Stimulated activated CD8-positive, alpha-beta memory T cell treated with anti-CD3 and anti-CD28 coated beads, Interleukin-7, amount 100 ng/mL, for 48 hours (primary cell): Measurements from ENCODE around the gene BCL2L1.
A peak's percentile ranks its signal among the peaks of the same experiment; 100 is the strongest.
"Not testable (repeated sequence)": the region's sequence is repeated elsewhere in the genome, so short reads cannot be mapped to it uniquely, and the experiment has no call there.

ENCODE experiments used
- DNase-seq, 2 donors: peaks; one replicate each; pipeline ENCODE4 v3.0.0-alpha.2; 2020; ENCODE audit warnings: low read depth in 1 of 2; ENCODE audit errors: extremely low read depth in 1 of 2

The BCL2L1 gene

DNA sequence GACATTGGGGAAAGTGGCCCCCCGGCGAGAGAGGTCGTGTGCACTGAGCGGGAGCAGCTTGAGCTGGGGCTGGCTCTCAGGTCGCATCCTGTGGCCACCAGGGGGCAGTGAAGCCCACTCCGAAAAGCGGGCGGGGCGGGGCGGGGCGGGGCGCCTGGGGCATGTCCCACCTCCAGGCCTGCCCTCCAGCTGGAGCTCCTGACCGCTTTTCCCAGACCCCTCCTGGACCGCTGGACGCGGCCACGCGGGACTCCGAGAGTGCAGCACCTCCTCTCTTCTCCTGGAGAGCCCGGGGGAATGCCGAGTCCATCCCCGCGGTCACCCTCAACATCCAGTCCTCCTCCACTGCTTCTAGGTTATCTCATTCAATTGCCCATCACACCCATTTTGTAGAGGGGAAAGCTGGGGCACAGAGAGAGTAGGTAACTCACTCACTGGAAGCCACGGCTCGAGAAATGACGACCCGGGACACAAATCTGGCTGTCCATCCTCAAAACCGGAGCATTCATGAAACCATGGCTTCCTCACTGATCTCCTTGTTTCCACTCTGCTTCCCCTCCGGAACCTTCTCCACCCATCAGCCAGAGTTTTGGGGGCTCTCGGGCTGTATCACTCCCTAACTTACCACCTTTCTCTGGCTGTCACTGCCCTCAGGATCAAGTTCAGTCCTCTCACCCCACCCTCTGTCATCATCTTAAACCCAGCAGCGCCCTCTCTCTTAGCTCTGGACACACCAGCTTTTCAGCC, 60.9 kb downstream of the BCL2L1 start:
- peak in 1 of 2 donors; percentile 57 for DNase-seq

DNA sequence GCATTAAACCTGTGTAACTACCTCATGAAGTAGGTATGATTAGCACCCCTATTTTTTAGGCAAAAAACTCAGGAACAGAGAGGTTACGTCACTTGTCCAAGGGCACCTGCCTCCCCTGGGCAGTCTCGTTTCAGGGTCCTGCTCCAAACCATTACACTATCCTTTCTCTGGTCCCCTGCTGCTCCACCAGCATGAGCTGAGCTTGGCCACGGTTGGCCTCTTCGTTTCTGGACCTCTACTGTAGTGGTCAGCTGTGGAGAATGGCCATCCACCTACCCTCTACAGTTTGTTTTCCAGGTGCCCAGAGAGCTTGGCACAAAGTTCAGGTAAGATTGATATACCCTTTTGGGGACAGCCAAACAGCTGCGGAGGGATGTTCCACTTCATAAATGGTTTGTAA, 68.1 kb downstream of the BCL2L1 start:
- DNase-seq, result no peak

DNA sequence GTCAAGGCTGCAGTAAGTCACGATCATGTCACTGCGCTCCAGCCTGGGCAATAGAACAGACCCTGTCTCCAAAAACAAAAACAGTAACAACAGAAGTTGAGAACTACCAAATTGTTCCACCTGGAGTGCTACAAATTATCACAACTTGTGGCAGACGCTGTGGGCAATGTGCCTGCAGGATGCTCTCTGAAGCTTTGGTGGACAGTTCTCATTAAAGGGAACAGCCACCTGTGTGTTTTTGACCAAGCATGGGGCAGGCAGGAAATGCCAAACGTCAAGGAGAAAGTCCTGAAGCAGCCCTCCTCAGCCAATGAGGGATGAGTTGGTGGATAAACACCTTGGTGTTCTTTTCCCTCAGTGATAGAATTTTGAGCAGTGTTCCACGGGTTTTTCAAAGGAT, 69.1 kb downstream of the BCL2L1 start:
- DNase-seq, result no peak

DNA sequence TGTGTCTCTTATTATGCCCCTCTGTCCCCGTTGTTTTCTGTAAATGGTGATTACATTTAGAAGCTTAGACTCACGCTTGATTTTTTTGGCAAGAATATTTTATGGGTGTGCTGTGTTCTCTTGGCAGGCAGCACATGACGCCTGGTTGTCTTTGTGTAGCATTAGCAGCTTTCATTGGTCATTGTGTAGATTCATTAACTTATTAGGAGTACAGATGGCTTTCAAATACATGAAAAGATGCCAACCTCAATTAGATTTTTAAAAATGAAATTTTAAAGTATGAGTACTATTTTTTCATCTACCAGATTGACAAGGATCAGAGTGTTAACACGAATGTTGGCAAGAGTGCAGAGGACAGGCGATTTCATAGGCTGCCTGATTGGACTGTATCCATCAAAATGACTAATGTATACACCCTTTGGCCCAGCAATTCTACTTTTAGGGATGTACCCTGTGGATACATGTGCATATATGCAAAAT, 69.7 kb downstream of the BCL2L1 start:
- DNase-seq, result no peak

DNA sequence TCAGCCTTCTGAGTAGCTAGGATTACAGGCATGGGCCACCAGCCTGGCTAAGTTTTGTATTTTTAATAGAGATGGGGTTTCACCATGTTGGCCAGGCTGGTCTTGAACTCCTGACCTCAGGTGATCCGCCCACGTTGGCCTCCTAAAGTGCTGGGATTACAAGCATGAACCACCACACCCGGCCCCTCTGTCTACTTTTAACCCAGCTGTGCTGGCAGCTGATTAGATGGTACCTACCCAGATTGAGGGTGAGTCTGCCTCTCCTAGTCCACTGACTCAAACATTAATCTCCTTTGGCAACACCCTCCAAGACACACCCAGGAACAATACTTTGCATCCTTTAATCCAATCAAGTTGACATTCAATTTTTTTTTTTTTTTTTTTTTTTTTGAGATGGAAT, 74.6 kb downstream of the BCL2L1 start:
- not testable (repeated sequence) for DNase-seq

DNA sequence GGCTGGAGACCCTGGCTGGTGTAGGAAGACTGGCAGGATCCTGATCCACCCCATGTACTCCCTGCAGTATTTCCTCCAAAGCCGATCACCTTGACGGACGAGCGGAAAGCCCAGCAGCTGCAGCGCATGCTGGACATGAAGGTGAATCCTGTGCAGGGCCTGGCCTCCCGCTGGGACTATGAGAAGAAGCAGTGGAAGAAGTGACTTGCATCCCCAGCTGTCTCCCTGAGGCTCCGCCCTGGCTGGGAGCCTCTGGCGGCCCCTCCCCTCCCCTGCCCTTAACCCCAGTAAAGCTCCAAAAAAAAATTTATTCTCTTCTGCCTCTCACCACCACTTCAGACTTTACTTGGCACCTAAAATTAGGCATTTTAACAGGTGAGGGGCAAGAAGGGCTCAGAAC, 78.0 kb downstream of the BCL2L1 start:
- DNase-seq, result no peak

DNA sequence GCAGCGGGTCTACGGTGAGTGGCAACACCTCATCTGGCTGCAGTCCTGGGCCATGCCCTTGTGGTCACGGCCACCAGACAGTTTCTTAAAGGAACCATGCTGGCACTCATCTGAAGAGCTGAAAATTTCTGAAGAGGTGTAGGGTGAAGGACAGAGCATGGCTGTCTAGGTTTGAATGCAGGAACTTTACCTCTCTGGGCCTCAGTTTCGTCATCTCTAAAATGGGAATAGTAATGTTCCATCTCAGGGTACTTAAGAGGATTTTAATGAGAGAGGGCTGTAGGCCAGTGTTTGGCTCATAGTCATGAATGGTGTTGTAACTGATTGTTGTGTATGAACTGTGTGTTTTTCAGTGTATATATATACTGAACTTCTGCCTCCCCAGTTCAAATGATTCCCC, 79.1 kb downstream of the BCL2L1 start:
- no peak for DNase-seq

DNA sequence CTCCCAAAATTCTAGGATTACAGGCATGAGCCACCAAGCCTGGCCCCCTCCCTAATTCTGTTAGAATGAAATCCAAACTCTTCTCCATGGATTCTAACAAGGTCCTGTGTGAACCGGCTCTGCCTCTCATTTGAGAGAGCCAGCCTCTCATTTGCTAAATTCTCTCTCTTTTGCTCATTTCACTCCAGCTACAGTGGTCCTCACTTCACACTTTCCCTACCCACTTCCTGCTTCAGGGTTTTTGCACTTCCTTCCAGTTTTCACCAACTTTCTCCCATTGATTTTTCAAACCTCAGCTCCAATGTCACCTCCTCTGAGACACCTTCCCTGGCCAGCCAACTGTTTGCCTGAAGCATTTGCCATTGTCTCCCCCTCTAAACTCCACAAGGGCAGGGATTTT, 79.8 kb downstream of the BCL2L1 start:
- no peak for DNase-seq

DNA sequence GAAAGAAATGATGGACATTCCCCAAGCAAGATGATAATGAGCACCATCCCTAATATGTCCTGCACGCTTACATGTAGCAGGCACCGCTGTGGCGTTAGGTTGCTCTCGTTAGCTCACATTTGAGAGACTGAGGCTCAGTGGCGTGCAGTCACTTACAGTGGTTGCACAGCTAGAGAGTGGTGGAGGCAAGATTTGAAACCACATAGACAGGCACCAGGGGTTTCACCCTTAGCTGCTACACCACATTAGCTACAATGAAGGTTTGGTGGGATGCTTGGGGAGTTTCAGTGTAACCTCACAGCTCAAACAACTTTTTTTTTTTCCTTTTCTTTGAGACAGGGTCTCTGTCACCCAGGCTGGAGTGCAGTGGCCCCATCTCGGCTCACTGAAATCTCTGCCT, 81.3 kb downstream of the BCL2L1 start:
- DNase-seq, result no peak

DNA sequence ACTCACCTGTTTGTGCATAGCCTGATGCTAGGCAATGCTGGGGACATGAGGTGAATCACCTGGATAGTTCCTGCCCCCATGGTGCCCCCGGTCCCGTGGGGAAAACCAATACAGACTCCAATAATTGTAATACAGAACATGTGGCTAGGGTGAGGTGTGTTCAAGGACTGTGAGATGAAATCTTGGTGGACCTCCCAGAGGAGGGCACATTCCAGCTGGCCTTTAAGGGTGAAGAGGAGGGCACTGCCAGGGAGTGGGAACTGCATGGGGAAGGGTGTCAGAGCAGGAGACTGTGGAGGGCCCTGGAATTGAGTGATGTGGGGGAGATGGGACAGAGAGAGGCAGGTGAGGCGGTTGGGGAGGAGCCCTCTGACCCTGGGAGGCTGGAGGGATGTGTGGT, 82.4 kb downstream of the BCL2L1 start:
- DNase-seq, result no peak

DNA sequence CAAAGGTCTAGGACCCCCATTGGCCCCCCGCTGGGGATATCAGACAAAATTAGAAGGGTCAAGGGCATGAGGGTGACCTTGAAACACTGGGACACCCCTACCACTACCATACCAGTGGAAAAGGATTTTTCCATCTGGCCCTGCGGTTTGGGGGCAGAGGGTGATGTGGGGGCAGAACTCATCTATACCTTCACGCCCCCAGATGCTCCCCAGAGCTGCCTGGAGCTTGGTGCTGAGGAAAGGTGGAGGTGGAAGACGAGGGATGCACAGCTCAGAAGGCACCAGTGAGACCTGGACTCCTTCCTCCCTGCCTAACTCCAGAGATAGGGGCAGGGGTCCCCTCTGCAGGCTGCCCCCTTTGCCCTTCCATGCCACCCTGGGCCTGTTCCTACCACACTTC, 83.9 kb downstream of the BCL2L1 start:
- DNase-seq, result no peak

DNA sequence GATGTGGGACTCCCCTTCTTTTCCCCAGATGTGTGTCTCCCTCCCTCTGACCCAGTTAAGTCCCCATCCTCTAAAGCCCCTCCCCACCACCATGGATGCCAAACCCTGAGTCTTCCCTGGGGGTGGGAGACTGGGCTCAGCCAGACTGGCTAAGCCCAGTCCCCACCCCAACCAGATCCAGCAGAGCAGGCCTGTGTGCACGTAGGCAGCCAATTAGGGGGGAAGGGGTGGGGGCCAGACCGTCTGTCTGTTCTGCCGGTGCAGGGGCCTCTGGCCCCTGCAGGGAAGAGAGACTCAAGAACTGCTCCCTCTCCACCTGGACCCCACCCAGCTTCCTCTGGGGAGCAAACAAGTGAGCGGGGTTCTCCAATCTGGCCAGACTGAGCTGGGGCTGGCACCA, 84.4 kb downstream of the BCL2L1 start:
- DNase-seq, result no peak

DNA sequence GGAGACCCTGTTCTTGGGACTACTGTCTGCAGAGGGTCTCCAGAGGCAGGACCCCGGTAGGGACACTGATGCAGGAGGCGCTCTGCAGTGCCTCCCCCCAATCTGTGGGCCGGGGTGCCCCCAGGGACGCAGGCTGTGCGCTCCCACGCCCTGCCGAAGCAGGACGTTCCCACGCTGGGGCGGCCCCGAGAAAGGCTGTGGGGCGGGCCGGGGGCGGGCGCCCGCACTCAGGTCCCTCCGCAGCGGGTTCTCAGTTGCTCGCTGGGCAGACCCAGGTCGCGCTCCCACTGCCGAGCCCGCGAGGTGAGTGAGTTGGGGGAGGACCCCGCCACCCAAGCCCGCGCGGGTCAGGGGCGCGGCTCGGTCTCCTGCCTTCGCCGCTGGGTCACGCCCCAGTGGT, 85.0 kb downstream of the BCL2L1 start, which contains the start of gene COX4I2:
TSS of gene COX4I2 (plus strand) at position 253 of the 400 bp plus-strand sequence. CDS start 1,106 bp downstream, outside the sequence.
- DNase-seq, result no peak

DNA sequence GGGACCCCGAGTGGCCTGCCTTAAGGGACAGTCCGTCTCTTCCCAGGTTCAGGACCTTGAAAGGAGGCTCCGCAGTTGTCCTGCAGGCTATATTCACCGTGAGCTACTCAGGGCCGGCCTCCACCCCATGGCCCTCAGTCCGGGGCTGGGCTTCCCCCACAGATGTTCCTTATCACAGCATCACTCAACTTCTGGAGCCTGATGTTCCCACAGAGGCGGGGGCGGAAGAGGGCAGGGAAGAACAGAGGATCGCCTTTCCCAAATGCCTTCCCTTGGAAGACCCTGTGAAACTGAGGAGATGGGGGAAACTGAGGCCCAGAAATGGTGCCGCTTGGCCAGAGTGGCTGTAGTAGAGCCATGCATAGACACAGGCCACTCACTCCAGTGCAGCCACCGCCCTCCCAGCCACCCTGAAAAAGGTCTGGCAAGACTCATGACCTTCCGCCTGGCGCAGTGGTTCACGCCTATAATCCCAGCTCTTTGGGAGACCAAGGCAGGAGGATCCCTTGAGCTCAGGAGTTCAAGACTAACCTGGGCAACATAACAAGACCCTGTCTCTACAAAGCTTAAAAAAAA, 89.2 kb downstream of the BCL2L1 start:
- DNase-seq, result no peak

DNA sequence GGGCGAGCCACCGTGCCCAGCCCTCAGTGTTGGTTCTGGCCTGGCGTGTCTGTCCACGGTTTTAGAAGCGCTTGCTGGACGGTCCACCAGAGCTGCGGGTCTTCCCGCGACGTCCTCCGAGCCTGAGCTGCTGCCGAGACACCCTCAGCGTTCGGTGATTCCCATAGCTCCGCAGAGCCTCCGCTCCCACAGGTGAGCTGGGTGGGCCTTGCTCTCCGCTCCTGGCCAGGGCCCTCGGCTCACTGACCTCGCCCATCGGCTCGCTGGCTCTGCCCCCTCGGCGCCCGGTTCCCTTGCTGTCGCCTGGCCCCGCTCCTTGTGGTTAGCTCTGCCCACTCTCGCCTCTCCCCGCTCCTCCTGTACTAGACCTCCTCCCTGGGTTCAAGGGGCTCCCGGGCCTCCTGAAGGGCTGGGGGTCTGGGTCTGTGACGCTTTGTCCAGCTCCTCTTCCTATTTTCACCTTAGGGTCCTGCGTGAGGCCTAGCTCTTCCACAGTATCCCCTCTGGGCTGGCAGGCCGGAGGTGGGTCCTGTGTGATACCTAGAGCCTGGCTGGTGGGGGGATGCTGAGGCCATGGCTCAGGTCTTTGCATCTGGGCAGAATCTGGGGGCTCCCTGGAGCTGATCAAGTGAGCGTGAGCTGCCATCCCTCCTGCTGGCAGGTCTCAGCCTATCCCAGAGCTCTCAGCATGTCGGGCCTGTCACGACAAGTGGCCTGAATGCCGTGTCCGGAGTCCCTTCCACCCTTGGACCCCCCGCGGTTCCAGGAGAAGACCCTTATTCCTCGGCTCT, 89.9 kb downstream of the BCL2L1 start:
- DNase-seq, result no peak

DNA sequence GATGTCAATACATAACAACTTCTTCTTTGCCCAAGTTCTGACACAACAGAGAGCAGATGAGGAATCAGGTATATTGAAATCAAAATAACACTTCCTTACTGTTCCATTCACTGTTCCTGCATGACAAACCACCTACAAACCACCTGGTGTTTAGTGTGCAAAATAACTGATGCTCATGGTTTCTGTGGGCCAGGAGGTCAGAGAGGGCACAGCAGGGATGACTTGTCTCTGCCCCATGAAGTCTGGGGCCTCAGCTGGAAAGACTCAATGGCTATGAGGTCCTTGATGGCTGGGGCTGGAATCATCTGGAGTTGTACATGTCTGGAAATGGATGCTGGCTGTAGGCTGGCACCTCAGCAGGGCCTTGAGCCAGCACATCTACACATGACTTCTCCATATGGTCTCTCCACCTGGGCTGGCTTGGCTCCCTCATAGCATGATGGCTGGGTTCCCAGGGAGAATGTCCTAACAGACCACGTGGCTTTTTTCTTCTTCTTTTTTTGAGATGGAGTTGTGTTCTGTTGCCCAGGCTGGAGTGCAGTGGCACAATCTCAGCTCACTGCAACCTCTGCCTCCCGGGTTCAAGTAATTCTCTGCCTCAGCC, 92.4 kb downstream of the BCL2L1 start:
- DNase-seq, result no peak

DNA sequence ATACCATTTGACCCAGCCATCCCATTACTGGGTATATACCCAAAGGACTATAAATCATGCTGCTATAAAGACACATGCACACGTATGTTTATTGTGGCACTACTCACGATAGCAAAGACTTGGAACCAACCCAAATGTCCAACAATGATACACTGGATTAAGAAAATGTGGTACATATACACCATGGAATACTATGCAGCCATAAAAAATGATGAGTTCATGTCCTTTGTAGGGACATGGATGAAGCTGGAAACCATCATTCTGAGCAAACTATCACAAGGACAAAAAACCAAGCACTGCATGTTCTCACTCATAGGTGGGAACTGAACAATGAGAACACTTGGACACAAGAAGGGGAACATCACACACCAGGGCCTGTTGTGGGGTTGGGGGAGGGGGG, 94.6 kb downstream of the BCL2L1 start:
- DNase-seq, result not testable (repeated sequence)

DNA sequence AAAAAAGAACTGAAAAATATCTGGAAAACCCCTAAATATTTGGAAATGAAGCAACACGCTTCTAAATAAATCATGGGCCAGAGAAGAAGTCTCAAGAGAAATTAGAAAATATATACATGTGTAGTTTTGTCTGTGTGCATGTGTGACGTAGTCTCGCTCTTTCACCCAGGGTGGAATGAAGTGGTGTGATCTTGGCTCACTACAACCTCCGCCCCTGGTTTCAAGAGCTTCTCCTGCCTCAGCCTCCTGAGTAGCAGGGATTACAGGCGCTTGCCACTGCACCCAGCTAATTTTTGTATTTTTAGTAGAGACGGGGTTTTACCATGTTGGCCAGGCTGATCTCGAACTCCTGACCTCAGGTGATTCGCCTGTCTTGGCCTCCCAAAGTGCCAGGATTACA, 96.1 kb downstream of the BCL2L1 start:
- not testable (repeated sequence) for DNase-seq

DNA sequence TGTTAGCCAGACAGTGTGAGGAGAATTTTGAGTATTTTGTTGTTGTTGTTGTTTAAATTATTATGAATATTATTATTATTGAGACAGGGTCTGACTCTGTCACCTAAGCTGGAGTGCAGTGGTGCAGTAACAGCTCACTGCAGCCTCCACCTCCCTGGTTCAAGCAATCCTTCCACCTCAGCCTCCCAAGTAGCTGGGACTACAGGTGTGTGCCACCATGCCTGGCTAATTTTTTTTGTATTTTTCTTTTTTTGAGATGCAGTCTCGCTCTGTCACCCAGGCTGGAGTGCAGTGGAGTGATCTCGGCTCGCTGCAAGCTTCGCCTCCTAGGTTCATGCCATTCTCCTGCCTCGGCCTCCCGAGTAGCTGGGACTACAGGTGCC, 99.6 kb downstream of the BCL2L1 start:
- DNase-seq, result not testable (repeated sequence)

DNA sequence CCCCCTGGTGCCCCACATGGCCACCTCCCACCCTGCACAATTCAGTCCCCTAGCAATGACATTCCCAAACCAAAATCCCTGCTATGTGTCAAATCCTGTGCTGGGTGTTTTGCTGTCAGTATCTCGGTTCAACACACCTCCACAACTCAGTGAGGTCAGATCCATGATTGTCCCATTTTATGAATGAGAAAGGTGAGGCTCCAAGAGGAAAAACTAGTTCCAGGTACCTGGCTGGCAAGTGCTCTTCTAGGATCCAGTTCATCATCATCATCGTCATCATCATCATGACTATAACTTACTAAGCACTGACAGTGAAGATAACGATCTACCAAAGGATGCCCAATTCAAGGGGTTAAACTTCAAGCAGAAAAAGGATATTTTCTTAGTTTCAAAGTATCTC, 102.4 kb downstream of the BCL2L1 start:
- DNase-seq, result no peak

DNA sequence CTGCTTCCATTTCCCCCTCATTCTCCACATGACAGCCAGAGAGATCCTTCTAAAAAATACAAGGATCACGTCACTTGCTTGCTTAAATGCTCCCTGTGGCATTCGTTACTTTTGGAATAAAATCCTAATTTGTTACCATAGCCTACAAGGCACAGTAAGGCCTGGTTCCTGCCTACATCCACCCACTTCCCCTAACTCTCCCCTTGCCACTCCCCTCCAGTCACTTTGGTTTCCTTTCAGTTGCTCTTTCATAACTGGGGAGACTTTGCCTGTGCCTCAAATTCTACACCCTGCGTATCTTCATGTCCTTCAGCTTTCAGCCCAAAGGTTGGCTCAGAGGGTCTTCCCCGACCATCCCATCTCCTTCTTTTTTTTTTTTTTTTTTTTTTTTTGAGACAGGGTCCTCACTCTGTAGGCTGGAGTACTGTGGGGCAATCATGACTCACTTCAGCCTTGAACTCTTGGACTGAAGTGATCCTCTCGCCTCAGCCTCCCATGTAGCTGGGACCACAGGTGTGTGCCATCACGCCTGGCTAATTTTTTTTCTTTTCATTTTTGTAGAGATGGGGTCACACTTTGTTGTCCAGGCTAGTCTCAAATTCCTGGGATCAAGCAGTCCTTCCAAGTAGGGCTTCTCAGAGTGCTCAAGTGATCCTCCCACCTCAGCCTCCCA, 105.1 kb downstream of the BCL2L1 start:
- no peak for DNase-seq
